PC-9 (cell line): ENCODE measurements around the gene SNX32.

ENCODE experiments used
- CTCF ChIP-seq: fragments of 200-600 bp; sonication (generic); conservative IDR thresholded peaks from 2 replicates; pipeline ENCODE4 v1.6.1; 2017; ENCODE audit warnings: mixed run types, antibody characterized with exemption, mild to moderate bottlenecking, moderate library complexity
- EZH2 ChIP-seq: fragments of 200-600 bp; sonication (generic); IDR thresholded peaks from 2 replicates; pipeline ENCODE4 v1.8.0; 2017; ENCODE audit warnings: antibody characterized with exemption, low read depth

- peak; percentile 38; the same call in 1 of the 2 replicates for TF ChIP-seq CTCF
- TF ChIP-seq EZH2: no peak
Measured at GRCh38 chr11:65859095-65859811, 25.5 kb downstream of the SNX32 start.
